H1 (cell line): ENCODE data around the gene LRRK1.

Source experiments
- CTCF ChIP-seq, 3 experiments: IDR thresholded peaks; 1 replicate in 2 of 3; 2 replicates in 1 of 3; pipeline versions ENCODE4 v1.5.1 to v1.6.1; 2011; ENCODE audit warnings: low read length in 3 of 3, mild to moderate bottlenecking in 3 of 3, inconsistent platforms in 2 of 3, low read depth in 1 of 3, moderate library complexity in 1 of 3; ENCODE audit not compliant: insufficient read depth in 1 of 3; ENCODE audit errors: control extremely low read depth in 1 of 3
- POLR2AphosphoS5 ChIP-seq: IDR thresholded peaks from 2 replicates; pipeline ENCODE4 v1.6.1; 2011; ENCODE audit warnings: low read depth, low read length
- RAD21 ChIP-seq, 2 experiments: IDR thresholded peaks in 1 of 2; conservative IDR thresholded peaks in 1 of 2; 2 replicates each; pipeline ENCODE4 v1.6.1; 2011; ENCODE audit warnings: low read depth in 2 of 2, low read length in 2 of 2, improper control_type of control experiment in 1 of 2, inconsistent platforms in 1 of 2, mild to moderate bottlenecking in 1 of 2, moderate library complexity in 1 of 2
- RNF2 ChIP-seq: fragments of 200-900, 300-1000 bp; sonication (generic); IDR thresholded peaks from 2 replicates; pipeline ENCODE4 v1.7.1; 2016; ENCODE audit warnings: borderline replicate concordance, low read depth, mild to moderate bottlenecking, antibody characterized with exemption, low read length; ENCODE audit not compliant: poor library complexity, severe bottlenecking; ENCODE audit errors: missing control alignments
- SIN3A ChIP-seq, 2 experiments: IDR thresholded peaks in 1 of 2; conservative IDR thresholded peaks in 1 of 2; 2 replicates each; pipeline ENCODE4 v1.6.1; 2011 to 2012; ENCODE audit warnings: low read length in 2 of 2, improper control_type of control experiment in 1 of 2, low read depth in 1 of 2, mild to moderate bottlenecking in 1 of 2
- SIRT6 ChIP-seq: IDR thresholded peaks from one replicate; pipeline ENCODE4 v1.7.1; 2012; ENCODE audit warnings: low read length, inconsistent platforms
- USF2 ChIP-seq: IDR thresholded peaks from 2 replicates; pipeline ENCODE4 v1.6.1; 2011; ENCODE audit warnings: low read length, improper control_type of control experiment

- TF ChIP-seq CTCF (IDR thresholded peaks at IDR 0.05; ENCODE audit: control extremely low read depth in 1 of 3, insufficient read depth in 1 of 3, low read depth in 1 of 3, low read length in 3 of 3) (no peak), SIN3A (conservative IDR thresholded peaks at IDR 0.05 in 1 of 2, IDR thresholded peaks at IDR 0.05 in 1 of 2; ENCODE audit: low read depth in 1 of 2, low read length in 2 of 2) (no peak), USF2 (no peak), SIRT6 (no peak), RAD21 (IDR thresholded peaks at IDR 0.05 in 1 of 2, conservative IDR thresholded peaks at IDR 0.05 in 1 of 2; ENCODE audit: low read depth in 2 of 2, low read length in 2 of 2) (no peak), POLR2AphosphoS5 (no peak), RNF2 (no peak)
These were observed 151.5 kb downstream of the LRRK1 start for GRCh38 chr15:101070502-101071273.
